Neuronal stem cell (in vitro differentiated cells): Measurements from ENCODE around the gene ELANE.

Experiments used
- DNase-seq: peaks from one replicate; pipeline ENCODE4 v3.0.0-alpha.2; 2013; ENCODE audit warnings: low spot score
- H2AFZ ChIP-seq: one replicate; pipeline ENCODE4 v1.6.1; 2013; ENCODE audit warnings: mild to moderate bottlenecking, low read length, inconsistent platforms
- H2AK5ac ChIP-seq: 2 replicates; pipeline ENCODE4 v1.6.1; 2013; ENCODE audit warnings: low read depth, mild to moderate bottlenecking, inconsistent platforms, low read length, moderate library complexity, mixed read lengths
- H2BK120ac ChIP-seq: 2 replicates; pipeline ENCODE4 v1.6.1; 2013; ENCODE audit warnings: low read depth, mild to moderate bottlenecking, inconsistent platforms, low read length, moderate library complexity, mixed read lengths
- H2BK12ac ChIP-seq: one replicate; pipeline ENCODE4 v1.6.1; 2013; ENCODE audit warnings: low read length, inconsistent platforms
- H2BK15ac ChIP-seq: 2 replicates; pipeline ENCODE4 v1.6.1; 2013; ENCODE audit warnings: mild to moderate bottlenecking, low read length, inconsistent platforms, mixed read lengths
- H2BK5ac ChIP-seq: one replicate; pipeline ENCODE4 v1.6.1; 2013; ENCODE audit warnings: inconsistent platforms, mild to moderate bottlenecking, low read length, moderate library complexity
- H3K14ac ChIP-seq: one replicate; pipeline ENCODE4 v1.6.1; 2013; ENCODE audit warnings: low read length, inconsistent platforms
- H3K18ac ChIP-seq: 2 replicates; pipeline ENCODE4 v1.6.1; 2013; ENCODE audit warnings: low read length, inconsistent platforms
- H3K23ac ChIP-seq: 2 replicates; pipeline ENCODE4 v1.6.1; 2013; ENCODE audit warnings: low read depth, mild to moderate bottlenecking, mixed read lengths, low read length, inconsistent platforms; ENCODE audit not compliant: poor library complexity
- H3K27ac ChIP-seq: replicated peaks from 3 replicates; pipeline ENCODE4 v1.5.1; 2013; ENCODE audit warnings: low read length, inconsistent platforms
- H3K27me3 ChIP-seq, 3 experiments: 2 replicates each; pipeline ENCODE4 v1.6.1; 2013; ENCODE audit warnings: low read length in 3 of 3, mild to moderate bottlenecking in 2 of 3, inconsistent platforms in 1 of 3, low read depth in 1 of 3, mixed read lengths in 1 of 3, moderate library complexity in 1 of 3; ENCODE audit not compliant: control insufficient read depth in 3 of 3, insufficient read depth in 3 of 3
- H3K36me3 ChIP-seq, 2 donors: replicated peaks in 1 of 2; 2 replicates each; pipeline ENCODE4 v1.6.1; 2013; ENCODE audit warnings: low read length in 2 of 2; ENCODE audit not compliant: control insufficient read depth in 2 of 2, insufficient read depth in 2 of 2
- H3K4ac ChIP-seq: 2 replicates; pipeline ENCODE4 v1.6.1; 2013; ENCODE audit warnings: inconsistent platforms, mild to moderate bottlenecking, low read length, moderate library complexity
- H3K4me1 ChIP-seq, 2 donors: 1 replicate in 1 of 2; 2 replicates in 1 of 2; pipeline ENCODE4 v1.6.1; 2013; ENCODE audit warnings: low read length in 2 of 2, low read depth in 1 of 2; ENCODE audit not compliant: control insufficient read depth in 2 of 2, insufficient read depth in 1 of 2
- H3K4me2 ChIP-seq: one replicate; pipeline ENCODE4 v1.6.1; 2013; ENCODE audit warnings: mild to moderate bottlenecking, low read length, inconsistent platforms; ENCODE audit not compliant: insufficient read depth, poor library complexity, severe bottlenecking
- H3K4me3 ChIP-seq, 2 donors: 2 replicates each; pipeline ENCODE4 v1.5.1; 2013; ENCODE audit warnings: low read length in 2 of 2, mild to moderate bottlenecking in 2 of 2, inconsistent platforms in 1 of 2, moderate library complexity in 1 of 2
- H3K79me1 ChIP-seq: one replicate; pipeline ENCODE4 v1.6.1; 2013; ENCODE audit warnings: low read depth, mild to moderate bottlenecking, inconsistent platforms, low read length, moderate library complexity
- H3K9ac ChIP-seq: one replicate; pipeline ENCODE4 v1.6.1; 2013; ENCODE audit warnings: mild to moderate bottlenecking, low read depth, low read length, inconsistent platforms; ENCODE audit not compliant: poor library complexity
- H3K9me3 ChIP-seq, 2 donors: replicated peaks in 1 of 2; 2 replicates each; pipeline versions ENCODE3 to v1.6.1; 2013; ENCODE audit warnings: low read length in 2 of 2, mild to moderate bottlenecking in 2 of 2, inconsistent platforms in 1 of 2, low read depth in 1 of 2, mixed read lengths in 1 of 2, moderate library complexity in 1 of 2; ENCODE audit not compliant: control insufficient read depth in 2 of 2, insufficient read depth in 1 of 2
- H4K8ac ChIP-seq: one replicate; pipeline ENCODE4 v1.6.1; 2013; ENCODE audit warnings: low read depth, mild to moderate bottlenecking, inconsistent platforms, low read length, moderate library complexity
- H4K91ac ChIP-seq: one replicate; pipeline ENCODE4 v1.6.1; 2013; ENCODE audit warnings: low read length, low read depth, mild to moderate bottlenecking, inconsistent platforms; ENCODE audit not compliant: poor library complexity
- WGBS, 2 donors: extraction: QIAGEN DNeasy Blood & Tissue Kit; methylation state at CpG; one replicate each; pipeline ENCODE4 v1.1.7; 2013; ENCODE audit warnings: missing lambda C conversion rate in 2 of 2, mixed read lengths in 1 of 2; ENCODE audit not compliant: insufficient read length in 2 of 2, insufficient replicate concordance in 1 of 2; ENCODE audit errors: extremely low coverage in 2 of 2; 5-methylcytosine and 5-hydroxymethylcytosine counted together

Gene ELANE

DNA sequence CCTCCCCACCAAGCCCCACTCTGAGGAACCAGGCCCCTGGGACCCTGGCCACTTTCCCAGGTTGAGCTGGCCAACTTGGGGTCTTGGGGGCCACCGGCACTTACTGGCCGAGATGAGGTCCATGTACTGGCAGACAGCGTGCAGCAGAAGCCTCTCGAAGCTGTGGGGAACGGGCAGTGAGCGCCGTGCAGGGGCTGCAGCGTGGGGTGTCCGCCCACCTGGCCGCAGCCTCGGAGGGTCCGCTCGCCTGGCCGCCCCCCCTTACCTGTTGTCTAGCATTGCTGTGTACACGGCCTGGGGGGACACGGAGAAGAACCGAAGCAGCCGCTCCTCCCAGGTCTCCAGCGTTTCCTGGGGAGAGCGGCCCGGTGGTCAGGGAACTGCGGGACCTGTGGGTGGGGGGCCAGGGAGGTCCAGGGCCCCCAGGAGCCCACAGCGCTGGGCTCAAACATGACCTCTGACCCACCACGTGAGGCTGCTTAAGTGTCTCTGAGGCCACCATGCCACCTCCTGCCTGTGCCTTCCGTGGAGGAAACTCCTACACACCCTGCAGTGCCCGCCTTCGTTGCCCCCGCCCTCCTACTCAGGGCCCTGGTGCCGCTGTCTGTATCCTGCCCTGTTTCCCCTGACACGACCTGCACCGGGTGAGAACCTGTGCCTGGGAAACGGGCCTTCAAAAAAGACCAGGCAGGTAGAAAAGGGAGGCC is 47.4 kb downstream of the ELANE start:
- H3K14ac ChIP-seq = no peak overlapping the region
- H3K27ac ChIP-seq = no peak overlapping the region
- H4K8ac ChIP-seq = no peak overlapping the region
- H3K79me1 ChIP-seq = peaks cover 10% of the 10 kb centered on the region
- no peak overlapping the region for H2BK12ac ChIP-seq
- H3K36me3 ChIP-seq = peaks cover 3 to 53% of the 10 kb centered on the region in 2 donors
- peak overlapping the region; percentile 28 for H3K18ac ChIP-seq
- H3K4me2 ChIP-seq = no peak overlapping the region
- H2BK15ac ChIP-seq = no peak overlapping the region
- no peak overlapping the region for H3K4me3 ChIP-seq
- DNase-seq = no peak
- H2AFZ ChIP-seq = no peak overlapping the region
- no peaks in the 10 kb centered on the region for H3K9me3 ChIP-seq
- WGBS, 2 donors = no CpG with 5 or more reads among the region's 32 CpGs
- H4K91ac ChIP-seq = no peak overlapping the region
- H3K23ac ChIP-seq = no peak overlapping the region
- no peaks in the 10 kb centered on the region for H3K27me3 ChIP-seq
- H2BK5ac ChIP-seq = peak overlapping the region; percentile 75
- no peak overlapping the region for H2AK5ac ChIP-seq
- no peak overlapping the region for H3K4ac ChIP-seq
- no peak overlapping the region for H3K9ac ChIP-seq
- H2BK120ac ChIP-seq = no peak overlapping the region
- peaks cover 5 to 7% of the 10 kb centered on the region in 2 donors for H3K4me1 ChIP-seq

DNA sequence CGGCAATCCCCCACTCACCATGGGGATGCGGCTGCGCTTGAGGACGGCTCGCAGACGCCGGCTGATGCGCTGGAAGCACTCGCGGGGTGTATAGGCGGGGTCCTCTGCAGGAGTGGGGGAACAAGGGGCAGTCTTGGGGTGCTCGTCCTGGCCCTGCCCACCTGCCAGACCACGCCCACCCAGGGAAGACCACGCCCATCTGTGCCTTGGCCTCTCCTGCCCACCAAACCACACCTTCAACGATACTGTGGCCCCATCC is 47.9 kb downstream of the ELANE start:
- Histone ChIP-seq H3K4me3 (no peak overlapping the region), H3K79me1 (peaks cover 10% of the 10 kb centered on the region), H3K4me1 (peaks cover 5 to 7% of the 10 kb centered on the region in 2 donors), H3K23ac (no peak overlapping the region), H2AFZ (no peak overlapping the region), H3K4me2 (no peak overlapping the region), H2BK15ac (no peak overlapping the region), H2BK12ac (no peak overlapping the region), H3K9ac (no peak overlapping the region), H3K18ac (no peak overlapping the region), H2BK5ac (peak overlapping the region; percentile 75), H3K14ac (no peak overlapping the region), H3K4ac (no peak overlapping the region), H3K27me3 (no peaks in the 10 kb centered on the region), H3K36me3 (peaks cover 3 to 53% of the 10 kb centered on the region in 2 donors), H3K9me3 (no peaks in the 10 kb centered on the region), H3K27ac (no peak overlapping the region), H2AK5ac (no peak overlapping the region), H4K91ac (no peak overlapping the region), H4K8ac (no peak overlapping the region), H2BK120ac (no peak overlapping the region)
- DNase-seq = no peak
- WGBS, 2 donors = no CpG with 5 or more reads among the region's 15 CpGs

DNA sequence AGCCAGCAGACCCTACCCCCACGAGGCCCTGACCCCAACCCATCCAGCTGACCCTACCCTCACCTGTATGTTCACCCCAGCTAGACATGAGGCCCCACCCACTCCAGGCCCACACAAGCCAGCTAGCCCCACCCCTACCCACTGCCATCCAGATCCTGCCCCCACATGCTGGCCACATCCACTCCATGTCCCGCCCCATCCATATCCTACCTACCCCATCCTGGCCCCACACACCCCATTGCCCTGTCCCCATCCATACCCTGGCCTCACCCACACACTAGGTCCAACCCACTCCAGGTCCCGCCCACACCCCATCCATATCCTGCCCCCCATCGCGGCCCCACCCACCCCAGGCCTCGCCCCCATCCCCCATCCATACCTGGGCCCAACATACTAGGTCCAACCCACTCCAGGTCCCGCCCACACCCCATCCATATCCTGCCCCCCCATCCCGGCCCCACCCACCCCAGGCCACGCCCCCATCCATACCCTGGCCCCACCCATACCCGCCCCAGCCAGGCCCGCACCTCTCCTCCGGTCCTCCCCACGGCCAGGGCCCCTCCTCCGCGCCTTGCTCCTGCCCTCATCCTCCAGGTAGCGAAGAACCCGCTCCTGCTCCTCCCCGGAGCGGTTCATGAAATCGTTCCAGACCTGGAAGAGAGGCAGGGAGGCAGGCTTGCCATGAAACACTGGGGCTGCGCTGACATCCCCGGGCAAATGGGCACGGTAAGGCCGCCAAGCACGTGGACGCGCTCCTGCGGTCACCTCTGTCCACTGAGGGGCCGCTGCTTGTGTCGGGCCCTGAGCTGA is 48.4 kb downstream of the ELANE start:
- H3K79me1 ChIP-seq = peaks cover 11% of the 10 kb centered on the region
- no peak overlapping the region for H2BK15ac ChIP-seq
- peaks cover 5 to 7% of the 10 kb centered on the region in 2 donors for H3K4me1 ChIP-seq
- no peak overlapping the region for H2BK12ac ChIP-seq
- no peak overlapping the region for H2AFZ ChIP-seq
- DNase-seq = no peak
- no peak overlapping the region for H3K27ac ChIP-seq
- no peak overlapping the region for H3K4me2 ChIP-seq
- H3K9ac ChIP-seq = no peak overlapping the region
- no CpG with 5 or more reads among the region's 30 CpGs for whole genome bisulfite sequencing, 2 donors
- H2AK5ac ChIP-seq = no peak overlapping the region
- no peak overlapping the region for H2BK120ac ChIP-seq
- H3K4ac ChIP-seq = no peak overlapping the region
- no peak overlapping the region for H4K91ac ChIP-seq
- no peak overlapping the region for H3K14ac ChIP-seq
- H3K18ac ChIP-seq = peak overlapping the region; percentile 52
- H3K4me3 ChIP-seq = no peak overlapping the region
- no peak overlapping the region for H3K23ac ChIP-seq
- no peak overlapping the region for H4K8ac ChIP-seq
- no peaks in the 10 kb centered on the region for H3K27me3 ChIP-seq
- no peaks in the 10 kb centered on the region for H3K9me3 ChIP-seq
- peak overlapping the region; percentile 75 for H2BK5ac ChIP-seq
- H3K36me3 ChIP-seq = peaks cover 3 to 53% of the 10 kb centered on the region in 2 donors
